Stimulated activated CD4-positive, alpha-beta T cell treated with anti-CD3 and anti-CD28 coated beads, Interleukin-1b, Interleukin-23, amount 100 ng/mL, for 48 hours (primary cell): Measurements from ENCODE around the gene F13A1.

ENCODE experiments used
- DNase-seq: peaks from one replicate; pipeline ENCODE4 v3.0.0-alpha.2; 2020

Gene F13A1

GRCh38 chr6:6239598-6240581 is 80.6 kb downstream of the F13A1 start:
- DNase-seq, result no peak

- DNase-seq, result no peak
Observed at GRCh38 chr6:6236730-6237469, 83.6 kb downstream of the F13A1 start.

GRCh38 chr6:6235786-6236185 is 84.7 kb downstream of the F13A1 start:
- no peak for DNase-seq

DNA sequence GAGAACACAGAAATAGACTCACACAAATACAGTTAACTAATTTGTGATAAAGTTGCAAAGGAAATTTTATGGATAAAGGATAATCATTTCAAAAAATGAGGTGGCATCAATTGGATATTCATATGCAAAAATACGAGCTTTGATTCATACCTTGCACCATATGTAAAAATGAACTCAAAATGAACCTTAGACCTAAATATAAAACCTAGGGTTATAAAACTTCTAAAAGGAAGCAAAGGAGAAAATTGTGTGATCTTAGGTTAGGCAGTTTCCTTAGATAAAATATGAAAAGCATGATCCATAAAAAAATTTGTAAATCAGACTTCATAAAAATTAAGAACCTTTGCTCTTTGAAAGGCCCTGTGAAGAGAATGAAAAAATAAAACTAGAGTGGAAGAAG is 85.5 kb downstream of the F13A1 start:
- no peak for DNase-seq

- no peak for DNase-seq
Observed at GRCh38 chr6:6230286-6230685, 90.2 kb downstream of the F13A1 start.

GRCh38 chr6:6227896-6228295 is 92.6 kb downstream of the F13A1 start:
- no peak for DNase-seq

DNA sequence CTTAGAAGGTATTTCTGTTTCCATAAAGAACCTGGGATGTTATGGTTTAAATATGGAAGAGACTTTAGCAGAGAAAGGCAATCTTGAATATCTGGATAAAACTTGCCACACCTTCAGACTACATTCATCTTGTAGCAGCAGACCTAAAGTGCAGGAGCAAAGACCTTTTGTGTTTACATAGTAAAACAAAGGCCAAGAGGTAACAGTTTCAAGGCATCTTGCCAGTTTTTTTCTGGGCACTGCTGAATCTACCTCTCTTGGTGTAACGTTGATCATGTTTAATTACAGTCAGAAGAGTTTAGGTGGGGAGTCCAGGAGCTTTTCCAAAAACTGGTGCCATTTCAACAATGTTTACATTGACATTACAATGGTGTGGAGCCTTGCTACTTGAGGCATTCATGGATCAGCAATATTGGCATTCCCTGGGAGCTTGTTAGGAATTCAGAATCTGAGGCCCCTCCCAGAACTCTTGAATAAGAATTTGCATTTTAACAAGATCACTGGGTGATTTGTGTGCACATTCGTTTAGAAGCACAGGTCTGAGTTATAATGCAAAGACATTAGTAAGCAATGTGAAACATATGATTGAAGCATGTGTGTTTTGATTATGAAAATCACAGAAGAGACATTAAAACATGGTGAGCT is 94.5 kb downstream of the F13A1 start:
- no peak for DNase-seq

DNA sequence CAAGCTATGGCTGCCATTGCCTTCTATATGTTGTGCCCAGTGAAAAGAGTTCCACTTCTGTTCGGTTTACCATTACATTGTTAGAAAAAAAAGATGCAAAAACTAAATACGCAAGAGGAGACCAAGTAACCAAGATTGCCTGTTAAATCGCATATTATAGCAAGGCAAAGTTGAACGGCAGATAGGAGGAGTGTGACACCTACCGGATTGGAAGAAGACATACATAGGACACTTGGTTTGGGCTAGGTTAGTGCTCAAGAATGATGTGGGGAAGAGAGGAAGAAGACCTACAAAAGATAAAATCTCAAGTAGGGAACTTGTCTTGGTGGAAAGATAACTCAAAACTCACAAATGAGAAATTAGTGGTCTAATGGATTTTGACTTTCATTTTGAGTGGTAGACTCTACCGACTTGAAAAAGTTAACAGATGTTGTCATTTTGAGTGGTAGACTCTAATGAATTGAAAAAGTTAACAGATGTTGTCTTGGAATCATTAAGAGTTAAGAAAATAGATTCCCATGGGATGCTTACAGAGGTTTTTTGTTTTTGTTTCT is 95.5 kb downstream of the F13A1 start:
- no peak for DNase-seq

DNA sequence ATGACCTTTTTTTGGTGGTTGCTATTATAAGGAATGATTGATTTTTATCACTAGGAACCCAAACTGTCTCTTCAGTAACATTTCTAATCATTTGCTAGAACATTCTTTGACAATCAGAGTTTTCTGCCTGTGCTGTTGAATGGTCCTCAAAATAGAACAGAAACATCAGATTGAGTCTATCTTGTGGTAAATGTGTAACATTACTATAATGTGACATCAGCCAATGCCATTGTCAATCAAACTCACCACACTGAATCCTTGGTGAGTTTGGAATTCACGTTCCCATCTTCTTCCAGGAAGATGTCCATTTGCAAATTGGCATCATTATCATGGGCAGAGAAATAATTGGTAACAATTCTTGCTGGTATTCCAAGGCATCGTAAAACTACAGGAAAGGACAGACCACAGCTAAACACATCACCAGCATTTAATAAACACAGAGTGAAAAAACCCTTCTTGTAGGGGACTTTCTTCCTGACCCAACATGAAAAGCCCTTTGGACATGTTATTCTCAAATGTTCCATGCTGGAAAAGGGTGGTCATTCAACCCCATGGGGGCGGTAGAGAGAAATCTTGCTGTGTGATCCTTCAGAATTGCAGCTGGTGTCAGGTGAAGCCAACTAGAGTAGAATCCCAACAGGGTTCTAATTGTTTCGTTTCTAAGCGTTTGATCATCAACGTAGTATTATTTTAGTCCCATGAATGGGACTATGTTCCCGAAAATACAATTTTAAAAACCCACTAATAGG is 98.5 kb downstream of the F13A1 start:
- no peak for DNase-seq

- DNase-seq, result no peak
Observed at GRCh38 chr6:6220718-6221117, 99.7 kb downstream of the F13A1 start.

- no peak for DNase-seq
Observed at GRCh38 chr6:6219716-6220115, 100.7 kb downstream of the F13A1 start.

DNA sequence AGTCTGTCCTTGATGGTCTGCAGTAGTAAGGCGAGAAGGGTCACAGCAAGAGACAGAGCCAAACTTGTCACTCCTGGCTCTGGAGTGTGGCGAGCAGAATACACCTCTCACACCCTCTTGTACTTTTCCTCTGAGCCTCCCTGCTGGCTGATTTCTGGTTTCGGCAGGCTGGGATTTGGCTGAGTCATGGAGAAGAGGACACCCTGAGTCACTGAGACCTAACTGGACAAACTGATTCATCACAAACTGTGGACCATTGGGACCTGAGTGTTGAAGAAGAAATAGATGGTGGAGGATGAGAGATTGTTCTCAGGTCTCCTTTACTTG is 101.7 kb downstream of the F13A1 start:
- DNase-seq, result no peak

DNA sequence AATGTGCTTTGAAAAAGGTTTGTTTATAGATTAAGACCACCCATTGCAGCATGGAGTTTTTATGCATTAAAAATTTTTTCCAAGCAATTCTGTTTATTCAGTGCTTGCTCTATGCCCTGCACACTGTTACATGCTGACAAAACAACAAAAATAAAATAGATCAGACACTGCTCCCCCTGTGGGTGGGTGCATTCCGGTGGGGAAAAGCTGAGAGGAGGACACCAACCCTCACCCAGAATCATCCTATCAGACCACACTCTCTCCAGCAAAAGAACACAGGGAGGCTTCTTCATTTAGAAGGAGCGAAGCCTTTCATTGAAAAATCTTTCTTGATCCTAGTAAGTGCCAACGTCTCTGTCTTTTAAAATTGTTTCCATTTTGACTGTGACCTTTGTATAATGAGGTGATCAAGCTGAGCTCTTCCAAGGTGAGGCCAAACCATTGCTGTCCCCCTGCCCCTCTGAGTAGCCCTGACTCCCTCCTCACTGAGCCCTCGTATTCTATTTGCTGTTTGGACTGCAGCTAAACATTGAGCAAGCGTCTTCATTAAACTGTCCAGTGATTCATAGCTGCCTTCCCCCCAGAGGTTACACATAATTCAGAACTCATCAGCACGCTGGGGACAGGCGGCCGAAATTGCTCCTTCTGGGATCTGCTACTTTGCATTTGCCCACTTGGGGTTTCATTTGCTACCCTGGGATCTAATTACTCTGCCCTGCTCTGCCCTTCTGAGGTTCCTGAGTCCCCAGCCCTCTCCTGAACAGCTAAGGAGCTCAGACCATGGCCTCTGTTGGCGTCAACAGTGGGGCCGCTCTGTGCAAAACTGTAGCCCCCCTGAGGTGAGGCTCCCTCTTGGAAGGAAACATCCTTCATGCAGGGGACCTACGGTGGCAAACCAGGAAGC is 102.4 kb downstream of the F13A1 start:
- no peak for DNase-seq

- DNase-seq, result no peak
Observed at GRCh38 chr6:6210994-6211393, 109.5 kb downstream of the F13A1 start.

DNA sequence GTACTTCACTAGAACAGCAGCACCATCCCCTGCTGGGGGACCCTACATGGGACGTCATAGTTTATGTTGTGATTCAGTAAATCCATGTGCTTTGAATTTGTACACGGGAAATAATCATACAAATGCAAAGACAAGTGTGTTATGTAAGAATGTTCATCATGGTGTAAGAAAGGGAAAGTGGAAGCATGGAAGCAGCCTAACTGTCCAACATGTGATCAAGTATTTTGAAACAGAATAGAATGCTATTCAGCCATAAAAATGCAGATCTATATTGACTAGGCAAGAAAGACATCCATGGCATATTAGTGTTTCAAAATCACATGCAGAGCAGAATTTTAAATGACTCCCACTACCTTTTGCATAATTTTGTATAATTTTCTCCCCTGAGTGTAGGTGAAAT is 117.6 kb downstream of the F13A1 start:
- no peak for DNase-seq

- no peak for DNase-seq
Observed at GRCh38 chr6:6201200-6201599, 119.3 kb downstream of the F13A1 start.

DNA sequence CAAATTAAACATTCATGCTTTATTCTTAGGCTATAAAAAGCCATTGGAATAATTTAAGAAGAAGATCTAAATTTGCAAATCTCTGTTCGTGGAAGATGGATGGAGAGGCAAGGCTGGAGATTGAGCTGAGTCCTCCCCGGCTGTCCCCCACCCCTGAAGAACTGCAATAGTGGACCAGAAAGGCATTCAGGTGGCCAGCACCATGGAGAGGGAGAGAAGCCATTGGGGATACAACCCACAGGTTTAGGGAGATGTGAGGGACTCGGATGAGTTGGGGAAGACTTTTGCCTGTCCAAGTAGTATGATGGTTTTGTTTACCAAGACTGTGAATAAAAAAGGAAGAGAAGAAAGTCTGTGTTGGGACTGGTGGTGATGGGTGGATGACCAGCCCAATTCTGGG is 120.8 kb downstream of the F13A1 start:
- DNase-seq, result no peak

DNA sequence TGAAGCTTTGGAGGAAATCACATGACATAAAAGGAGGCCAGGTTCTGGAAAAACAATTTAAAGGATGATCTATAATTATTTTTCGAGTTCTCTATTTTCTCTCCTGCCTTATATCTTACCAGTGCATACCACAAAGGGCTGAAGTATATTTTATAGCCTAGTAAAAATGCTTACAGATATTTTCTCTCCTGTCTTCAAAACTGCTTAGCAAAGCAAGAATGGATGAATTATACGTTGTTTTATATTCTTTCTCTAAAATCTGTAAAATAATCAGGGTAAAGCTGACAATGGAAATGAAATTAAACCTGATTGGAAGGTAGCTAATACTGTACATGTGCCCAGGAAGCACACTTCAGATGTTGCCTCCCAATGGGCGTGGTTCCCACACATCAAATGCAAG is 123.7 kb downstream of the F13A1 start:
- DNase-seq, result no peak

DNA sequence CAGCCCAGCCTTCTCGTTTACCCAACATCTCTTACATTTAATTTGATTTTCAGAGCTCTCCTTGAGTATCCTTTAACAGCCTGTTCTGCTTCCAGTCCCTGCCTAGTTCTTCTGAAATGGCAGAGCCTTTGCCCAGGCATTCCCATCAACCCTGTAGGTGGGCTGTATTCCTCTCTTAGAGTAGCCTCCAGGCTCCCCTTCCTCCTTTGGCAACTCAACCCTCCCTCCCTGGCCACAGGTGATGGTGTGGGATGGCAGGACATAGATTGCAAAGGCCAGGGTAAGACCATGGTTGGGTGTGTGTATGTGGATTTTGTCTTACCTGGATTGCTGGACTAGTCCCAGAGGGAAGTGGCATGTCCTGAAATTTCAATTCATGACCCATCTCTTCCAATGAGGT is 125.4 kb downstream of the F13A1 start:
- no peak for DNase-seq

DNA sequence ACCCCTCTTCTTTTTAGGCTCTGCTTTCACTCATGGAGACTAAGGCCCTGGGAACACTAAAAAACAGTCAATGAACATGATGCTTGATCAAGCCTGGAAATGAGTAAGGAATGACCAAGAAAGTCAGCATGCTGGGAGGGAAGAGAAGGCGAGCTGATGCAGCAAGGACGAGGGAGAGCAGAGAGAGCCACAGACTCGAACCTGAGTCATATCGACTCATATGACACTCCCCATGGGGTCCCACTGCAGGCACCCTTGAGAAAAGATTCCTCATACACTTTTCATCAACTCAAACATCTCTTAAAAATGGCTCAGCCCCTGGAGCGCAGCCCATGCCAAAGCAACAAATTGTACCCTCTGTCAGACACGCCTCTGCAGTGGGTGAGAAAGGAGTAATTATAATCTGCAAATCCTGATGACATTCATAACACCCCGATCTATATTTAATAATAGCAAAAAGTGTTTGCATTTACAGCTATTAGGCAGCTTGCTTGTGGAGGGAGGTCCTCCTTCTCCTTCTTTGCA is 127.2 kb downstream of the F13A1 start:
- no peak for DNase-seq

DNA sequence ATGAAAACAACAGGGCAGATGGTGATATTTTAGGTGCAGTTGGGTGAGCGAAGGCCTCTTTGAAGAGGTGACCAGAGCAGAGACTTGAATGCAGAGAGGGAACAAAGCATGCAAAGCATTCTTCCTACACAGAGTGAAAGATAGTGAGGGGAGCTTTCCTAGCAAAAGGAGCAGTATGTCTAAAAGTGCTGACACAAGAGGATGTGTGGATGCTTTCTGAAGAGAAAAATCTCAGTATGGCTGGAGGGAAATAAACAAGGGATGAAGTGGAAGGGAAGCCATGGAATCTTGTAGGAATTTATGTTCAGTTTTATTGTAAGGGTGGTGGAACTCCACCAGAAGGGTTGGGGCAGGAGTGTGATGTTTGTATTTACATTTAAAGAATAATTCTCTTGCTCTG is 128.6 kb downstream of the F13A1 start:
- DNase-seq, result no peak
